ENCODE measurements around the gene GIPR. TPM values are rescaled to one million over a fixed set of nuclear protein-coding genes. Genes with fewer than 3 reads are reported as not detected.

Gene GIPR
- total and polyA plus RNA-seq, 2 of the 13 experiments (the other 11 are each of a cell fraction or from before 2014, with no cell fraction given), result 0.15 to 1.2 TPM

DNA sequence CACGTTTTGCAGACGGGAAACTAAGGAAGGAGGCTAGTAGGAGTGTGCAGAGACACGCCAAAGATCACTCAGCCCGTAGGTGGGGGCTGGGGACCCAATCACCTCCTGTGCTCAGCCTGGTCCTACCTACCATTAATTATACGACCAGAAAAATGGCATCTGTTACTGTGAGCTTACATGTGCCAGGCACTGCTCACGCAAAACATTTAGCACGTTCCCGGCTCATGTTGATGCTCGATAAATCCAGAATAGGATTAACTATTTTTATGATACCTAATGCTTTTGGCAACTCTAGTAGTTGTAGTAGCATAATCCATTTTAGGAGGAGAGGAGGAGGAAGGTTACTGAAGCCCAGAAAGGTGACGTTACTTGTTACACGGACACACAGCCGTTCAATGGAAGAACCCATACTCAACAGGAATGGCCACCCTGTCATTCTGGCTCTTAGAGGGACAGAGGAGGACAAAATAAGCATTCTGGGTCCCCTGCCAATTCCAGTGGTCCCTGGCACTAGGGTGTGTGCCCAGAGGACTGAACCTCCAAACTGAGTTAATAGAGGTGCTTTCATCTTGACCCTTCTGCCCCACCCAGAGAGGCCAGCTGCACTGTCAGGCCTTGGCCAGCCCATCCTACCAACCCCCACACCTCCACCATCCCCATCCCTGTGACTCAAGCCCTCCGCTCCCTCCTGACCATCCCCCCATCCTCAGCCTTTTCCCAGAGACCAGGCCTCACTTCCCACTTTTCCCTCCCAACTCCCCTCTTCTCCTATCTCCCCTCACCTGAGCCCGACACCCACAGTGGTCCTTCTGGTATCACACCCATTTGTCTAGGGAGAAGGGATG, 23.9 kb upstream of the GIPR start:
- Histone ChIP-seq H4K20me1 (ENCODE audit: insufficient read depth, low read length) (no peaks in the 10 kb centered on the region), H2AFZ (ENCODE audit: low read length) (no peak overlapping the region), H3K27me3 (ENCODE audit: control insufficient read depth in 1 of 2, insufficient read depth in 2 of 2, low read length in 2 of 2) (peaks cover 0 to 9% of the 10 kb centered on the region in 2 experiments; a peak in 3 of 5 replicates), H3K9ac (ENCODE audit: insufficient read depth, low read depth, low read length) (no peak overlapping the region), H3K79me2 (ENCODE audit: insufficient read depth, low read length) (no peaks in the 10 kb centered on the region), H3K9me3 (ENCODE audit: low read length) (no peaks in the 10 kb centered on the region), H3K27ac (ENCODE audit: extremely low read length, insufficient read depth, low read length) (no peak overlapping the region), H3K36me3 (replicated peaks in 1 of 2; ENCODE audit: control insufficient read depth in 1 of 2, insufficient read depth in 2 of 2, low read length in 2 of 2) (no peaks in the 10 kb centered on the region), H3K4me3 (replicated peaks in 1 of 3; ENCODE audit: insufficient read depth in 1 of 3, low read depth in 2 of 3, low read length in 3 of 3) (peak overlapping the region in 2 of 3 experiments; percentile 39 to 67; a peak in 3 of 6 replicates), H3K4me2 (ENCODE audit: low read depth, low read length) (peak overlapping the region; percentile 83), H3K4me1 (ENCODE audit: insufficient read depth, low read length) (peaks cover 62% of the 10 kb centered on the region)
- TF ChIP-seq, protein P1, sequence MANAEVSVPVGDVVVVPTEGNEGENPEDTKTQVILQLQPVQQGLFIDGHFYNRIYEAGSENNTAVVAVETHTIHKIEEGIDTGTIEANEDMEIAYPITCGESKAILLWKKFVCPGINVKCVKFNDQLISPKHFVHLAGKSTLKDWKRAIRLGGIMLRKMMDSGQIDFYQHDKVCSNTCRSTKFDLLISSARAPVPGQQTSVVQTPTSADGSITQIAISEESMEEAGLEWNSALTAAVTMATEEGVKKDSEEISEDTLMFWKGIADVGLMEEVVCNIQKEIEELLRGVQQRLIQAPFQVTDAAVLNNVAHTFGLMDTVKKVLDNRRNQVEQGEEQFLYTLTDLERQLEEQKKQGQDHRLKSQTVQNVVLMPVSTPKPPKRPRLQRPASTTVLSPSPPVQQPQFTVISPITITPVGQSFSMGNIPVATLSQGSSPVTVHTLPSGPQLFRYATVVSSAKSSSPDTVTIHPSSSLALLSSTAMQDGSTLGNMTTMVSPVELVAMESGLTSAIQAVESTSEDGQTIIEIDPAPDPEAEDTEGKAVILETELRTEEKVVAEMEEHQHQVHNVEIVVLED (CRISPR knock-in tag; IDR thresholded peaks at IDR 0.05; ENCODE audit: borderline replicate concordance), result 0 out of 2 replicates have a peak, but pooled peaks have one; percentile 4
- TF ChIP-seq KDM3A (CRISPR knock-in tag; IDR thresholded peaks at IDR 0.05; ENCODE audit: low read depth) (0 out of 2 replicates have a peak, but pooled peaks have one; percentile 5), MXI1 (IDR thresholded peaks at IDR 0.05; ENCODE audit: borderline replicate concordance, low read depth, low read length) (no peak), ZNF572 (CRISPR knock-in tag; IDR thresholded peaks at IDR 0.05) (no peak), ZNF772 (CRISPR knock-in tag; IDR thresholded peaks at IDR 0.05) (no peak), HDAC1 (CRISPR knock-in tag; IDR thresholded peaks at IDR 0.05) (0 out of 2 replicates have a peak, but pooled peaks have one; percentile 7)
- FAIRE-seq, result no peak
- intact Hi-C loops (cut with micrococcal nuclease; ENCODE audit: unreplicated experiment) (loop anchor here (1.0 to 5.0 kb wide), 4 partner anchors 37 to 147 kb away; partner anchors contain the start of genes PPM1N and RTN2), in situ Hi-C loops (cut with HindIII; ENCODE audit: extremely low pct_ligation_motif_present, low pct_unique_long_range_greater_than_20kb) (loop anchor here (5.0 kb wide), 1 partner anchor 52 kb away; no protein-coding TSS in a partner anchor)
- no peak for ATAC-seq
- DNase-seq (ENCODE audit: low spot score), result no peak
- CTCF ChIA-PET (ENCODE audit: low intra/inter-chr PET ratio, low total read pairs), result interaction anchor here (0.8 to 4.0 kb wide), 3 partner anchors 37 to 74 kb away, joined by 3 to 45 read pairs (median 29); no protein-coding TSS in a partner anchor
- WGBS (ENCODE audit: low lambda C conversion rate), result 46% methylated on average over 14 of the region's 14 CpGs
- no TSS peak for BruUV-seq (replicated peaks)
- POLR2A ChIA-PET, result interaction anchor here (0.7 to 5.9 kb wide), 4 partner anchors 41 to 60 kb away, joined by 3 to 56 read pairs (median 12); partner anchors contain the start of gene OPA3
